ENCODE data around the gene GTF2I.

Gene GTF2I

DNA sequence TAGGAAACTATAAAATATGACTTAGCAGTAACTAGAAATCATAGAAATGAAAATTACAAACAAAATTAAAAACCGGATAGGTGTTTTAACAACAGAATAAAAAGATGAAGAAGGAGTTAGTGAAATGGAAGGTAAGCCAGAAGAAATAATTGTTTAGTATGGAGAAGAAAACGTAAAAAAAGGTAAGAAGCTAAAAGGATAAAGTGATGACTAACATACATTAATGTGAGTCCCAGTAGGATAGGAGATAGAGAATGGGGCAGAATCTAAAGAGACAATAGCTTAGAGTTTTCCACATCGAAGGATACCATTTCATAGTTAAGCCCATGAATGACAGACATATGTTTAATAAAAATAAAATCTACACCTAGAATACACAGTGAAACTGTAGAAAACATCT lies 25.3 kb downstream of the GTF2I start:
- TF ChIP-seq POLR2AphosphoS5 (IDR thresholded peaks at IDR 0.05; ENCODE audit: low read depth, low read length) (no peak), TAF1 (IDR thresholded peaks at IDR 0.05; ENCODE audit: borderline replicate concordance, insufficient read depth, low read length) (no peak), SIN3A (IDR thresholded peaks at IDR 0.05; ENCODE audit: borderline replicate concordance, insufficient read depth, low read length) (no peak), FOXP2 (optimal IDR thresholded peaks at IDR 0.05; ENCODE audit: borderline replicate concordance, extremely low read depth, extremely low read length, insufficient read depth) (no peak)
- TF ChIP-seq, protein P1, sequence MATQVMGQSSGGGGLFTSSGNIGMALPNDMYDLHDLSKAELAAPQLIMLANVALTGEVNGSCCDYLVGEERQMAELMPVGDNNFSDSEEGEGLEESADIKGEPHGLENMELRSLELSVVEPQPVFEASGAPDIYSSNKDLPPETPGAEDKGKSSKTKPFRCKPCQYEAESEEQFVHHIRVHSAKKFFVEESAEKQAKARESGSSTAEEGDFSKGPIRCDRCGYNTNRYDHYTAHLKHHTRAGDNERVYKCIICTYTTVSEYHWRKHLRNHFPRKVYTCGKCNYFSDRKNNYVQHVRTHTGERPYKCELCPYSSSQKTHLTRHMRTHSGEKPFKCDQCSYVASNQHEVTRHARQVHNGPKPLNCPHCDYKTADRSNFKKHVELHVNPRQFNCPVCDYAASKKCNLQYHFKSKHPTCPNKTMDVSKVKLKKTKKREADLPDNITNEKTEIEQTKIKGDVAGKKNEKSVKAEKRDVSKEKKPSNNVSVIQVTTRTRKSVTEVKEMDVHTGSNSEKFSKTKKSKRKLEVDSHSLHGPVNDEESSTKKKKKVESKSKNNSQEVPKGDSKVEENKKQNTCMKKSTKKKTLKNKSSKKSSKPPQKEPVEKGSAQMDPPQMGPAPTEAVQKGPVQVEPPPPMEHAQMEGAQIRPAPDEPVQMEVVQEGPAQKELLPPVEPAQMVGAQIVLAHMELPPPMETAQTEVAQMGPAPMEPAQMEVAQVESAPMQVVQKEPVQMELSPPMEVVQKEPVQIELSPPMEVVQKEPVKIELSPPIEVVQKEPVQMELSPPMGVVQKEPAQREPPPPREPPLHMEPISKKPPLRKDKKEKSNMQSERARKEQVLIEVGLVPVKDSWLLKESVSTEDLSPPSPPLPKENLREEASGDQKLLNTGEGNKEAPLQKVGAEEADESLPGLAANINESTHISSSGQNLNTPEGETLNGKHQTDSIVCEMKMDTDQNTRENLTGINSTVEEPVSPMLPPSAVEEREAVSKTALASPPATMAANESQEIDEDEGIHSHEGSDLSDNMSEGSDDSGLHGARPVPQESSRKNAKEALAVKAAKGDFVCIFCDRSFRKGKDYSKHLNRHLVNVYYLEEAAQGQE (IDR thresholded peaks at IDR 0.05; ENCODE audit: insufficient read depth in 1 of 2, low read depth in 2 of 2, low read length in 2 of 2) = no peak

DNA sequence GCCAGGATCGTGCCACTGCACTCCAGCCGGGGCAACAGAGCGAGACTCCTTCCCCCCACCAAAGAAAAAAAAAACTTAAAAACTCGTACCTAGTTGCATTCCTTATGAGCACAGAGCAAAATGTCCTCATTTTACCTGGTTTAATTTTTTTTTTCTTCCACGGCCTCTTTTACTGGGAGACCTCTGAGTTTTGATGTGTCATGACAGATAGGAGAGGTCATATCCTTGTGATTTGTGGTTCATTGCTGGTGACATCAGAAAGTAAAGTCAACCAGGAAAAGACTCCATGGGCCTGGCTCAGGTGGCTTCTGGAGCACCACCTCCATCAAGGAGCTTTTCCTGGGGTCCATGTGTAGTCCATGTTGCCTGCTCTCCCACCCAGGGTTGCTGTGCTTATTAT lies 26.3 kb downstream of the GTF2I start:
- TF ChIP-seq TAF1 (IDR thresholded peaks at IDR 0.05; ENCODE audit: borderline replicate concordance, insufficient read depth, low read length) = no peak
- TF ChIP-seq, protein P1 (IDR thresholded peaks at IDR 0.05; ENCODE audit: insufficient read depth in 1 of 2, low read depth in 2 of 2, low read length in 2 of 2) = no peak
- no peak for TF ChIP-seq SIN3A (IDR thresholded peaks at IDR 0.05; ENCODE audit: borderline replicate concordance, insufficient read depth, low read length)
- no peak for TF ChIP-seq POLR2AphosphoS5 (IDR thresholded peaks at IDR 0.05; ENCODE audit: low read depth, low read length)
- no peak for TF ChIP-seq FOXP2 (optimal IDR thresholded peaks at IDR 0.05; ENCODE audit: borderline replicate concordance, extremely low read depth, extremely low read length, insufficient read depth)

DNA sequence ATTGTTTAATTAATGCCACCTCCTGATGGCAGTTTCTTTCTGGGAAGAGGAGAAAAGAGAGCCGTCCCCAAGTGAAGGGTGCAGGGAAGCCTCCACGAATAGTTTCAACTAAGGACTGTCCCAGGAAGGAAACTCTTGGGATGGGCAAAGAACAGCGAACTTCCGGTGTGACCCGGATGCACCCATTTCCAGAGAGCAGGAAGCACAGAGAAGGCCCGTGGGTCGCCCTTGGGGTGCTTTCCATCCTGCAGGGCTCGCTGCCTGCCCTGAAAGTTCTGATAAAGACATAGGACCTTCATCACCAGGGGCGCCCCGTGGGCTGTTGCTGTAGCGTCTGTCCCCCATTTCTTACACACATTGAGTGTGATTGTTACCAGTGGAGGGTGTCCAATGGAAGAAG lies 27.0 kb downstream of the GTF2I start:
- no peak for TF ChIP-seq FOXP2 (optimal IDR thresholded peaks at IDR 0.05; ENCODE audit: borderline replicate concordance, extremely low read depth, extremely low read length, insufficient read depth)

DNA sequence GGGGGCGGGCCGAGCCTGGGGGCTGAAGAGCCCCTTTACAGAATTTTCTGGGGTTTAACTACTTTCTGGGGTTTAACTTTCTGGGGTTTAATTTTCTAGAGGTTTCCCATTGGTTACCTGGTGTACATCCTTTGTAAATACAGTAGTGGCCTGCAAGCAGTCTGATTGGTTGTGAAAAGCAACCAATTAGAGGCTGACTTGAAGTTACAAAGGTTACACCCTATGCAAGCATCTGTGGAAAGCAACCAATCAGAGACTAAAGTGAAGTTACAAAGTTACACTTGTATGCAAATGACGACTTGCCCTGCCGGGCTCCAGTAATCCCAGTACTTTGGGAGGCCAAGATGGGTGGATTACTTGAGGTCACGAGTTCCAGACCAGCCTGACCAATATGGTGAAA lies 27.4 kb downstream of the GTF2I start:
- TF ChIP-seq FOXP2 (optimal IDR thresholded peaks at IDR 0.05; ENCODE audit: borderline replicate concordance, extremely low read depth, extremely low read length, insufficient read depth) (no peak), TAF1 (IDR thresholded peaks at IDR 0.05; ENCODE audit: borderline replicate concordance, insufficient read depth, low read length) (no peak), POLR2AphosphoS5 (IDR thresholded peaks at IDR 0.05; ENCODE audit: low read depth, low read length) (no peak), SIN3A (IDR thresholded peaks at IDR 0.05; ENCODE audit: borderline replicate concordance, insufficient read depth, low read length) (no peak)
- TF ChIP-seq, protein P1 (IDR thresholded peaks at IDR 0.05; ENCODE audit: insufficient read depth in 1 of 2, low read depth in 2 of 2, low read length in 2 of 2) = no peak

DNA sequence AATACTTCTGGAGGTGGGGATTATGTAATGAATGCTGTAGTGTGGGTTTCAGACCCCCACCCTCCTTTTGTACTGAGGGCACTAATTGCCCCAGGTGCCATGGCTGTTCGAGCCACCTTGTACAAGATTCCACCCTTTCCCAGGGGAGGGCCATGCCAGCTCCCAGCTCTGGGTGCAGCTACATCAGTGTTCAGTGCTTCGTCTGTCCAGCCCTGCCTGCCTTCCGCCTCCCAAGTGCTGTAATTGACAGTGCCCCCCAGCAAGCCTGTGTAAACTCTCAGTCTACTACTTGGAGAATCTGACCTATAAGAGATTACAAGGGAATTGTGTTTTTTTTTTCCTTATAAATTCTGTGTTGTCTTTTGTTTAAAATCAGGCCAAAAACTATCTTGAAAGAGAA lies 33.0 kb downstream of the GTF2I start:
- TF ChIP-seq, protein P1 (IDR thresholded peaks at IDR 0.05; ENCODE audit: insufficient read depth in 1 of 2, low read depth in 2 of 2, low read length in 2 of 2) = no peak
- TF ChIP-seq POLR2AphosphoS5 (IDR thresholded peaks at IDR 0.05; ENCODE audit: low read depth, low read length) (no peak), FOXP2 (optimal IDR thresholded peaks at IDR 0.05; ENCODE audit: borderline replicate concordance, extremely low read depth, extremely low read length, insufficient read depth) (no peak), TAF1 (IDR thresholded peaks at IDR 0.05; ENCODE audit: borderline replicate concordance, insufficient read depth, low read length) (no peak), SIN3A (IDR thresholded peaks at IDR 0.05; ENCODE audit: borderline replicate concordance, insufficient read depth, low read length) (no peak)
